H1 (cell line): ENCODE measurements around the gene TNPO2. TPM values are rescaled to one million over a fixed set of nuclear protein-coding genes. Genes with fewer than 3 reads are reported as not detected.

Source experiments
- RAD21 ChIP-seq, 2 experiments: IDR thresholded peaks in 1 of 2; conservative IDR thresholded peaks in 1 of 2; 2 replicates each; pipeline ENCODE4 v1.6.1; 2011; ENCODE audit warnings: low read depth in 2 of 2, low read length in 2 of 2, improper control_type of control experiment in 1 of 2, inconsistent platforms in 1 of 2, mild to moderate bottlenecking in 1 of 2, moderate library complexity in 1 of 2
- SAP30 ChIP-seq: fragments of 300-600 bp; sonication (generic); IDR thresholded peaks from 2 replicates; pipeline ENCODE4 v1.7.1; 2012; ENCODE audit warnings: low read length, moderate library complexity, mild to moderate bottlenecking, inconsistent platforms; ENCODE audit not compliant: insufficient read depth, insufficient replicate concordance
- SP2 ChIP-seq: IDR thresholded peaks from 2 replicates; pipeline ENCODE4 v1.6.1; 2012; ENCODE audit warnings: mild to moderate bottlenecking, low read length, inconsistent platforms
- polyA plus RNA-seq, 7 experiments: library from polyadenylated mRNA; depleted of rRNA in 3 of 7; stranded (reverse) in 5 of 7; unstranded in 2 of 7; fragments of >200 nt in 5 of 7; fragments of 200-250 nt in 2 of 7; gene quantifications; 1 replicate in 5 of 7; 2 replicates in 1 of 7; 4 replicates in 1 of 7; pipeline versions ENCODE4 v1.2.1 to v1.2.3, GENCODE V29; 2011 to 2013; ENCODE audit warnings: missing spikeins in 2 of 7, mixed read lengths in 2 of 7
- total RNA-seq: library from RNA; stranded (reverse); fragmentation: NEBNext Ultra II Directional; extraction: Animal tissue kit (Norgen Biotek cat#: 25700); gene quantifications from 2 replicates; pipeline ENCODE4 v1.2.1, GENCODE V29; 2021

The TNPO2 gene
- total and polyA plus RNA-seq, 2 of the 8 experiments (the other 6 are each of a cell fraction or from before 2014, with no cell fraction given), result 112 to 121 TPM

DNA sequence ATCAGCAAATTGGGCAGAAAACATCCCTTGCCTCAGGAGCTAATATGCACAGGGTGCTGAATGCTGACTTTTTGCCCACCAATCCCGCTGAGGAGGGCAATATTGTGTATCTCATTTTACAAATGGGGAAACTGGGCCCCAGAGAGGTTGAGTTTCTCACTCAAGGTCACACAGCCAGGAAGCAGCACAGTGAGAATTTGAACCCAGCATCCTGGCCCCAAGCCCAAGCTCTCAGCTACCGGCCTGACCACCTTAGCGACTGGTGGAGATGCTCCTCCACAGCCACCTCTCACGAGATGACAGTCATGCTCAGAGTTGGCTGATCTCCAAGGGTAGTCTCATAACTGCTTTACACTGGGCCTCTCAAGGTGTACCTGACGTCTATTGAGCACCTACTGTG, 30.8 kb downstream of the TNPO2 start (continued):
- TF ChIP-seq RAD21 (IDR thresholded peaks at IDR 0.05 in 1 of 2, conservative IDR thresholded peaks at IDR 0.05 in 1 of 2; ENCODE audit: low read depth in 2 of 2, low read length in 2 of 2), result no peak
- TF ChIP-seq SP2, result no peak
- TF ChIP-seq SAP30, result no peak
